Heart left ventricle (tissue), 16 donors: ENCODE results near the gene PAK2. TPM values are rescaled to one million over a fixed set of nuclear protein-coding genes. Genes with fewer than 3 reads are reported as not detected.

Experiments used
- ATAC-seq, 4 donors: fragments of 200-7000 bp; cut with Tn5 transposase; one replicate each; pipeline ENCODE4 v1.9.1; 2020 to 2022; ENCODE audit warnings: moderate library complexity in 4 of 4, mild to moderate bottlenecking in 3 of 4, moderate number of reproducible peaks in 1 of 4
- DNase-seq, 5 donors: peaks; one replicate each; pipeline ENCODE4 v3.0.0-alpha.2; 2020
- H3K27ac ChIP-seq, 12 donors: fragments of 200-600 bp; sonication (generic) in 4 of 12; one replicate each; pipeline versions ENCODE4 v1.5.0 to v1.8.0; 2016 to 2022; ENCODE audit warnings: mild to moderate bottlenecking in 2 of 12
- H3K27me3 ChIP-seq, 9 donors: fragments of 200-600 bp; sonication (generic) in 2 of 9; one replicate each; pipeline versions ENCODE4 v1.5.1 to v1.8.0; 2016 to 2022; ENCODE audit warnings: mild to moderate bottlenecking in 3 of 9
- H3K36me3 ChIP-seq, 9 donors: fragments of 200-600 bp; sonication (generic) in 2 of 9; one replicate each; pipeline versions ENCODE4 v1.5.0 to v1.8.0; 2018 to 2022; ENCODE audit warnings: mild to moderate bottlenecking in 2 of 9
- H3K4me1 ChIP-seq, 12 donors: fragments of 200-600 bp; sonication (generic) in 4 of 12; one replicate each; pipeline versions ENCODE4 v1.5.0 to v1.8.0; 2016 to 2022; ENCODE audit warnings: mild to moderate bottlenecking in 3 of 12
- H3K4me3 ChIP-seq, 12 donors: fragments of 200-600 bp; sonication (generic) in 4 of 12; one replicate each; pipeline versions ENCODE4 v1.5.0 to v1.8.0; 2017 to 2022; ENCODE audit warnings: mild to moderate bottlenecking in 9 of 12, moderate library complexity in 4 of 12
- H3K9me3 ChIP-seq, 12 donors: fragments of 200-600 bp; sonication (generic) in 4 of 12; one replicate each; pipeline versions ENCODE4 v1.5.0 to v1.8.0; 2016 to 2022; ENCODE audit warnings: mild to moderate bottlenecking in 1 of 12
- CTCF ChIP-seq, 12 donors: fragments of 200-600 bp; sonication (generic) in 4 of 12; IDR thresholded peaks; one replicate each; pipeline versions ENCODE4 v1.5.0 to v1.8.0; 2018 to 2022; ENCODE audit warnings: antibody characterized with exemption in 12 of 12, mild to moderate bottlenecking in 5 of 12
- POLR2A ChIP-seq, 2 donors: fragments of 450-650 bp; IDR thresholded peaks; one replicate each; pipeline ENCODE4 v1.6.1; 2017; ENCODE audit warnings: antibody characterized with exemption in 2 of 2, mild to moderate bottlenecking in 2 of 2, moderate library complexity in 2 of 2
- WGBS, 4 donors: extraction: QIAGEN DNeasy Blood & Tissue Kit in 2 of 4; methylation state at CpG; one replicate each; pipeline versions ENCODE4 v1.1.5 to v1.1.7; 2013 to 2018; 5-methylcytosine and 5-hydroxymethylcytosine counted together
- intact Hi-C, 10 donors: fragments of 100-400 bp; cut with DNase I; formaldehyde crosslinking; loops; one replicate each; pipeline versions ENCODE4 v1.11.1 to v1.14.2; 2022
- polyA plus RNA-seq, 2 donors: library from polyadenylated mRNA; stranded (reverse); fragments of 200-250 nt; gene quantifications; one replicate each; pipeline ENCODE4 v1.2.3, GENCODE V29; 2013
- total RNA-seq, 9 donors: library from RNA; depleted of rRNA in 2 of 9; stranded (reverse); fragments of >200 nt in 2 of 9; fragmentation: NEBNext Ultra II Directional in 3 of 9; extraction: Animal tissue kit (Norgen Biotek cat#: 25700) in 3 of 9; gene quantifications; one replicate each; pipeline versions ENCODE4 v1.1.0 to v1.2.4, GENCODE V29; 2016 to 2023
- donor health status: ischemic (EF 13 %, LVEDD 7.1; RV severe dilation, severe dysfunction).
- donor health status: healthy with polysubstance abuse.
- donor health status: DM: no; HTN: yes; CAD: no.
- donor health status: DM: no; HTN: no; CAD: no.
- donor health status: ischemic (EF 25% LVEDD 6.9; RV normal size, moderate dysfunction).
- donor health status: ischemic (EF 25% LVEDD 5.7; RV mildly dilated, moderate dysfunction).
- donor health status: healthy.
- donor health status: DM: yes; HTN: yes; CAD: no.
- donor health status: ischemic (EF 35%, LVEDD 5.7; RV mildly dilated, moderate dysfunction).
- donor health status: nonischemic (EF 11% LVEDD 7.7; RV severe dilation, severe dysfunction).
- donor health status: DM: yes; HTN: yes; CAD: no.
- donor health status: PGD.
- donor health status: ischemic (EF 29% LVEDD 5.4; RV normal size, mild dysfunction).
- donor health status: nonischemic (EF 23%, LVEDD 6.1; RV moderate dilation, normal function).

Gene PAK2
- total and polyA plus RNA-seq, 11 donors = 17.0 to 67.8 (median 48.3) TPM

- Histone ChIP-seq H3K4me1 (peaks cover 2 to 69% (median 33%) of the 10 kb centered on the region in 12 donors), H3K36me3 (peaks cover 0 to 15% (median 0%) of the 10 kb centered on the region in 9 donors), H3K9me3 (peaks cover 0 to 3% (median 0%) of the 10 kb centered on the region in 12 donors), H3K4me3 (no peak overlapping the region), H3K27ac (no peak overlapping the region), H3K27me3 (no peaks in the 10 kb centered on the region)
- intact Hi-C loops = no loop called here
- ATAC-seq (no peak), DNase-seq (no peak)
- WGBS, 4 donors = 81 to 87% (median 86%) methylated on average over 9 of the region's 9 CpGs
- no peak for TF ChIP-seq POLR2A (IDR thresholded peaks at IDR 0.05)
- TF ChIP-seq CTCF (IDR thresholded peaks at IDR 0.05) = no peak
Observed at GRCh38 chr3:196775938-196776337, 36.3 kb downstream of the PAK2 start.

- Histone ChIP-seq H3K9me3 (peaks cover 0 to 3% (median 0%) of the 10 kb centered on the region in 12 donors), H3K36me3 (peaks cover 0 to 26% (median 3%) of the 10 kb centered on the region in 9 donors), H3K27me3 (no peaks in the 10 kb centered on the region), H3K4me3 (no peak overlapping the region), H3K27ac (no peak overlapping the region), H3K4me1 (peaks cover 2 to 54% (median 29%) of the 10 kb centered on the region in 12 donors)
- intact Hi-C loops = no loop called here
- no peak for ATAC-seq
- WGBS, 4 donors = 89 to 94% (median 92%) methylated on average over 8 of the region's 8 CpGs
- TF ChIP-seq CTCF (IDR thresholded peaks at IDR 0.05) = no peak
- TF ChIP-seq POLR2A (IDR thresholded peaks at IDR 0.05) = no peak
- no peak for DNase-seq
Observed at GRCh38 chr3:196777836-196778235, 38.2 kb downstream of the PAK2 start.

- intact Hi-C loops = no loop called here
- peaks cover 0 to 3% (median 0%) of the 10 kb centered on the region in 12 donors for H3K9me3 ChIP-seq
- ATAC-seq = peak in 1 of 4 donors; percentile 36
- no peaks in the 10 kb centered on the region for H3K27me3 ChIP-seq
- H3K4me3 ChIP-seq = no peak overlapping the region
- peaks cover 2 to 44% (median 20%) of the 10 kb centered on the region in 12 donors for H3K4me1 ChIP-seq
- TF ChIP-seq POLR2A (IDR thresholded peaks at IDR 0.05) (no peak), CTCF (IDR thresholded peaks at IDR 0.05) (no peak)
- peak overlapping the region in 1 of 12 donors; percentile 25 for H3K27ac ChIP-seq
- peaks cover 0 to 35% (median 13%) of the 10 kb centered on the region in 9 donors for H3K36me3 ChIP-seq
- no peak for DNase-seq
- whole genome bisulfite sequencing, 4 donors = 78 to 89% (median 84%) methylated on average over 4 of the region's 4 CpGs
Observed at GRCh38 chr3:196778755-196779154, 39.1 kb downstream of the PAK2 start.

DNA sequence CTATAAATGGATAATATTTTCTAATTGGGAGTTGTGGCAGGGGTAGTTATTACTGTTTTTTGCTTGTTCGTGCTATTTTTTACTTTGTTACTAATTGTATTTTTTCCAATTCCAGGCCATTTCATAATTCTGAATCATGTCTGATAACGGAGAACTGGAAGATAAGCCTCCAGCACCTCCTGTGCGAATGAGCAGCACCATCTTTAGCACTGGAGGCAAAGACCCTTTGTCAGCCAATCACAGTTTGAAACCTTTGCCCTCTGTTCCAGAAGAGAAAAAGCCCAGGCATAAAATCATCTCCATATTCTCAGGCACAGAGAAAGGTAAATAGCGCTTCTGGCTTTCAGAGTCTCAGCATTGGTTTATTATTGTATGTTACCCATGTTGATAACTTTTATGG is 42.9 kb downstream of the PAK2 start:
- H3K27ac ChIP-seq = no peak overlapping the region
- no peak for TF ChIP-seq CTCF (IDR thresholded peaks at IDR 0.05)
- TF ChIP-seq POLR2A (IDR thresholded peaks at IDR 0.05) = no peak
- ATAC-seq (no peak), DNase-seq (no peak)
- H3K4me1 ChIP-seq = peaks cover 0 to 18% (median 8%) of the 10 kb centered on the region in 12 donors
- 86 to 92% (median 89%) methylated on average over 4 of the region's 4 CpGs for WGBS, 4 donors
- no peak overlapping the region for H3K4me3 ChIP-seq
- H3K27me3 ChIP-seq = no peaks in the 10 kb centered on the region
- H3K9me3 ChIP-seq = peaks cover 0 to 3% (median 0%) of the 10 kb centered on the region in 12 donors
- intact Hi-C loops = no loop called here
- H3K36me3 ChIP-seq = peaks cover 0 to 46% (median 23%) of the 10 kb centered on the region in 9 donors
